GM12873 (cell line): ENCODE measurements around the gene SMAP2.

Experiments
- CTCF ChIP-seq: IDR thresholded peaks from 2 replicates; pipeline ENCODE4 v1.5.1; 2012; ENCODE audit warnings: low read depth, mild to moderate bottlenecking, moderate library complexity, low read length, control low read depth; ENCODE audit not compliant: insufficient read depth; ENCODE audit errors: missing control alignments

SMAP2 gene

DNA sequence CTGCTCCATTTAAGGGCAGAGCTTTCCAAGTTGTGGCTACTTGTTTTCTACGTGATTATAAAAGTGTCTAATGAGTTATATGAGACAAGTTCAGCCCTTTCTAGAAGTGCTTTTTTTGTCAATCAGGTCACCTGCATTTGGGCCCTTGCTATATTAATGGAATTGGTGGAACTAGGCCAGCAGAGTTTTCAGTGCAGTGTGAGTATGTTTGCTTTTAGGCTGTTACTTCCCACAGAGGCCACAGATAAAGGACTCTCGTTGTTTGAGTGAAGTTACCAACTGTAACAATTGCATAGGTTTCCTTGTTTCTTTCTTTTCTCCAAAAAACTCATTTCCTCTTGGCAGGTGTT lies 10.9 kb downstream of the SMAP2 start:
- TF ChIP-seq CTCF = no peak

DNA sequence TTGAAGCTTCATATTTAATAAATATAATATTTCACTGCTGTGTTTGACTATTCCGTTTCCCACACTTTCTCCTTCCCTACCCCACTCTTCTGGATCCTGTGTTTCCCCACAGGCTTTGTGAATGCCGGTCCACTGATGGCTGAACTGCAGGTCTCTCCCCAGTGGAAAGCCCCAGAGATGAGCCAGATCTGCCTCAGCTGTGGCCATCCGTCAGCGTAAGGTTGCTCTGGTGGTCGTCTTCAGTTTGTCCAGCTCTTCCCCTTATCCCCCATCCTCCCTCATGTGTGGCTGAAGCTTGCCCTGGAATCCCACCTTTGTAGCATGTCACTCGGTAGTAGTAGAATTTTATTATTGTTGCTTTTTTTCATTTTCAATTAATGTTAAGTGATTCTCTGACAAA lies 11.4 kb downstream of the SMAP2 start:
- TF ChIP-seq CTCF = no peak

DNA sequence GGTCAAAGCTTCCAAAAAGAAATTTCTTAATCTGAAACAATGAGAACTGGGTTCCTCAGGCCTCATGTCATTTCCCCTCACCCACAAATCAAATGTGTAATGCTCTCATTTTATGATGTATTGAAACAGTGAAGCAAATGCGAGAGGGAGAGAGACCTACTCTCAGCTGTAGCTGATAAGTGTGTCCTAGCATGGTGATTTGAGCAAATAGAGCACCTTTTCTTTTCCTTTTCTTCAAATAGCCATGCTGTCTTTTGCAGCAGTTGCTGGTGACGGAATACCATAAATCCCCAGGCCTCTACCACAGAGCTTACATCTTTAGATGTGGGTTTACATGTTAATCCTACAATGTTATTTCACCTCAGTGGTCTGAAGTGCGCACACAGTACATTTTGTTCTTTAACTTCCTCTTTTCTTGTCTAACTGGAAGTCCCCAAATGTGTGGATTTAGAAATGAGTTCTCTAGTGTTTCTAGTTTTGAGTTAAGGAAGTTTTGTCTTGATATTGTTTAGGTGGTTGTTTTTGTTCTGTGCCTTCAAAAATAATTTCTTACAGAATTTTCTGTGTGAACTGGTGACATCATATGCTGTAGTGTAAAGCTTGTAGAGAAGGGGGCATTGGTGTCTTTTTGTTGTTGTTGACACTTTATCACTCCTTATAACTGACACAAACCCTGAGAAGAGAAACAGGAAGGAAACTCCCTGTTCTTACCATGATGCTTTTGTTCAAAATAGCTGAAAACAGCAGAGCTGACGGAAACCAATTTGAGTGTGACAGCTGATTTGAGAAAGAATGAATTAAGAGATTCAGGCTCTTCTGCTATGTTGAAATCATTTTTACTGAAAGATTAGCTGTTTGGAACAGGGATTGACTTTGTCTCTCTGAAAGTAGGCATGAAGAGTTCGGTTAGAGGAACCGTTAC lies 12.2 kb downstream of the SMAP2 start:
- TF ChIP-seq CTCF = no peak

DNA sequence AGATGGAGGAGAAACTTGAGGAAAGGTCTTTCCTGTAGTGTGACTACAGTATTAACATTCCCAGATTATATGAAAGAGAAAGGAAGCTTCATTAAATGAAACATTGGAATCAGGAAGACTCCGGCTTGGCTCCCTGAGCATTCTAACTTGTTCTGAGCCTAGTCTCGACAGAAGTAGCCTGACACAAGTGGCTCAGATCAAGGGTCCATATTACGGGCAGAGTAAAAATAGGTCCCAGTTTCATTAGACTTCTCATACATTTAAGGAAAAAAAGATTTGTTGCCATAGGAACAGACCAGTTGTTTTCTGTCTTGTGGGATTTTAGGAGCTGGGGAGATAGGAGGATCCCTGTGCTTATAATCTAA lies 12.8 kb downstream of the SMAP2 start:
- no peak for TF ChIP-seq CTCF

DNA sequence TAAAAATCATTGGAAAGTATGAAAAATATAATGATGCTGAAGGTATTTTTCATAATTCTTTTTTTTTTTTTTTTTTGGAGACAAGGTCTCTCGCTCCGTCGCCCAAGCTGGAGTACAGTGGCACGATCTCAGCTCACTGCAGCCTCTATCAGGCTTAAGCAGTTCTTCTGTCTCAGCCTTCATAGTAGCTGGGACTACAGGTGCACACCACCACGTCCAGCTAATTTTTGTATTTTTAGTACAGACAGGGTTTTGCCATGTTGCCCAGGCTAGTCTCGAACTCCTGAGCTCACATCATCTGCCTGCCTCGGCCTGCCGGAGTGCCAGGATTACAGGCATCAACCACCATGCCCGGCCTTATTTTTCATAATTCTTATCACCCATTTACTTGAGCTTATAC lies 13.3 kb downstream of the SMAP2 start:
- TF ChIP-seq CTCF = no peak

DNA sequence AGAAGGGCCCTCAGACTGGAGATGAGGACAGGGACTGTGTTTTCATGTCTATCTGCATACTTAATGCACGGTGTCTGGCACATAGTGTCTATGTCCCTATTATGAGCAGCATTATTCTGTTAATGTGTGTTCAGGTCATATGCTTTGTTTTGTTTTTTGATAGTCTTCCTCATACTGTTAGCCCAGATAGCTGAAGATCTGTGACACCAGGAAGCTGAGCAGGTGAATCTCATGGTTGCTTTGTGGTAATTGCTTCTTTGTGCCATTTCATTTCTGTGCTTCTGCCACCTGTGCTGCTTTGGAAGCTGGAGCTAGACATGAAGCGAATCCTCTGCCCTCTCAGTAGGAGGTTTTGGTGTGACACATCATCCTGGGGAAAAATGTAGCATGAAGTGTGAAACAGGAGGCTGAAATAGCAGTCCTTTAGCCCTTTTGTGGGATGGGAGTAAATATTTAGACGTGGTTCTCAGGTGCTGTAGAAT lies 15.8 kb downstream of the SMAP2 start:
- no peak for TF ChIP-seq CTCF

DNA sequence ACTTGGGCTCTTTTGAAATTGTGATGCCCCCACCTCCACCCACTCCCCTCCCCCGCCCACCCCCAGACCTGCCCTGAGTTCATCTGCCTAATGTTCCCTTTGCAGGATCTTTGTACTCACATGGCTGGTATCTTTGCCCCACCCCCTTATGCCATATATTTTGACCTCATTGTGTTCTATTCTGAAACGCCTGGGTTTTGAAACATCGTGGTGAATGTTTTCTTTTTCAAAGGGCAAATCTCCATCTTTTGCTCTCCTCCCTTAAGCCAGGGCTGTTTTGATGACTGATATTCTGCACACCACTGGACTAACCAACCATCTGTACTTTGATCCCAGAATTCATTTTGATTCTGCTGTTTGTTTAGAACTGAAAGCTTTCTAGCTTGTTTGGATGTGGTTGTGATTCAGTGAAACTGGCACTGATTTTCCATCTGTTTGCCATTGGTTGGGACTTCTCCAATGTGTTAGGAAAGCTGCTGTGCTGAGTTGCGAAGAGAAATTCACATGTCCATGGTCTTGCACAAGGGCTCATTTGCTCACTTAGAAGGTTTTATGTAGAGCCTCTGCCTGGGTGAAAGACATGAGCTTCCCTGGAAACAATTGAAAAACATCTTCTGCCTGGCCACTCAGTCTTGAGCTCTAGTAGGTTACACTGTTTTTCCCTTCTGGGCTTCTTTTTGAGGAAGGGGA lies 16.5 kb downstream of the SMAP2 start:
- no peak for TF ChIP-seq CTCF
